ENCODE measurements around the gene IFIT1. TPM values are rescaled to one million over a fixed set of nuclear protein-coding genes. Genes with fewer than 3 reads are reported as not detected.

IFIT1 gene
- total and polyA plus RNA-seq, 9 of the 15 experiments (the other 6 are each of a cell fraction or from before 2014, with no cell fraction given), result 0.03 to 0.40 (median 0.18) TPM

DNA sequence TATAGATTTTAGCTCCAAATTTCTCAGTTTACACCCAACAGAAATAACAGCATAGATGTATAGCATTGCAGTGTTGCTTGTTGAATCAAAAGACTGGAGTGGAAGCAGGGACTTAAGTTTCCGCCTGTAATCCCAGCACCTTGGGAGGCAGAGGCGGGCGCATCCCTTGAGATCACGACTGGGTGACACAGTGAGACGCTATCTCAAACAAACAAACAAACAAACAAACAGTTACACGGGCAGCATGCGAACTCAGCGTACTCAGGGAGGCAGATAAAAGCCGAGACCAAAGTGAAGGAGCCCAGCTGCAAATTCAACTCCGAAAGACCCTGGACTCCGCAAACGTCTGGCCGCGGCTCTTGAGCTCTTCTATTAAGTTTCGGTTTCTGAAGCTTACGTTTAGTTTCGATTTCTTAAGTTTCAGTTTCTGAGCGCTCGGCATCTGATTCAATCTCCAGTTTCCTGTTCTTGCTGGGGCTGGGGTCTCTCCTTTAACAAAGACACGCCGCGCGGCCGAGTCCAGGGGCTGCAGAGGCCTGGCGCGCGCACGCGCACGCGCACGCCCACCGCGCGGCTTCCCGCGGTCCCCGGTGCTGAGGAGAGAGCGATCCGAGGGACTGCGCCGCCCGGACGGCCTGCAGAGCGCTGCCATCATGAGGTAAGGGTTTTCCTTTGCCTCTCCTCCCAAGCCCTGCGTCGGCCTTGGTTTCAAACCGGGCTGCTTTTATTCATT is 21.9 kb downstream of the IFIT1 start, which contains the start of gene IFIT5 (continued):
- TF ChIP-seq DDX20 (tag; IDR thresholded peaks at IDR 0.05; ENCODE audit: low read depth), result no peak

DNA sequence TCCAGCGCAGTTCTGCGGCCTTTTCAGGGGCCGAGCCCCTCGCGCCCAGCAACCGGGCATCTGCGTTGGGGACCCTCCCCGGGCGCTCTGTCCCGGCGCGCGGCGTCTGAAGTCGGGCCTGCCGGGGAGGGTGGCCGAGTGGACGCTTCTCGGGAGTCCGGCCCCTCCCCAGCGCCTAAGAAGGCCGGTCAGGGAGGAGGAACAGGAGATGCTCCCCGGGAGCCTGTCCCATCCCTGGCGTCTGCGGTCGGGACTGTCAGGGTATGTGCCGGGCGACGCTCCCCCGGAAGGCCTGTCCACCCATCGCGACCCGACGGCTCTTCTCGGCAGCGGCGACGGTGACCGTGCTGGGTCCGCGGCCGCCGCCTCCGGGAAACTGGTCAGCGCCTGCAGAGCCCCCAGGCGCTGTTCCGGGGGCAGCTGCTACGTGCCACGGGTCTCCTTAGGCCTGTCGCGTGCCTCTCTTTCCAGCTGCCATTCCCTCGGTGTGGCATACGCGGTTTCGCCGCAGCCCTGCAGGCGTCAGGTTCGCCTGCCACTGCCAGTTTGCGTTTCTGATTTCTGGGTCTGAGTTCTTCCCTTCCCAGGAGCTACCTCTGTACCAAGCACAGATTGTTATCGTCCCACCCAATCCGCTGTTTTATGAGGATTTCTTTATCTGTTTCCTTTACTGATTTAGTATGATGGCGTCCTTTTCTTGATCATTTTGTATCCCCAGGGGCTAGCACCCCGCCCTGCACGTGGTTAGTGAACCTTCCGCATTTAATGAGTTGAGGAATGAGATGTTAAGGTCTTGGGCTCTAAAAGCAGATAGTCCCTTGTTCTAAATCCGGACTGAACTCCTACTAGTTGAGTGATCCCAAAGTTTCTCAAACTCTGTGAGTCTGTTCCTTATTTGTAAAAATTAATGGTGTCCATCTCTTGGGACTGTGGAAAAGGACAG is 22.7 kb downstream of the IFIT1 start:
- Histone ChIP-seq H4K20me1 (replicated peaks; ENCODE audit: control insufficient read depth, insufficient read depth, low read length) (no peaks in the 10 kb centered on the region), H3K27ac (ENCODE audit: extremely low read depth, low read depth, low read length) (no peak overlapping the region), H3K9ac (ENCODE audit: insufficient read depth in 1 of 2, low read depth in 2 of 2, low read length in 2 of 2) (peak overlapping the region in 1 of 2 experiments; percentile 89; a peak in 1 of 4 replicates), H3K9me3 (replicated peaks; ENCODE audit: control insufficient read depth, insufficient read depth, low read depth, low read length) (no peaks in the 10 kb centered on the region), H3K9me1 (ENCODE audit: control insufficient read depth, insufficient read depth, low read length) (no peaks in the 10 kb centered on the region), H3K79me2 (ENCODE audit: control insufficient read depth, insufficient read depth, low read length) (no peaks in the 10 kb centered on the region), H3K4me2 (ENCODE audit: insufficient read depth, low read length) (peak overlapping the region; percentile 88; the same call in 1 of the 2 replicates), H3K4me1 (replicated peaks in 1 of 2; ENCODE audit: control insufficient read depth in 2 of 2, insufficient read depth in 2 of 2, low read length in 2 of 2) (peaks cover 0 to 9% of the 10 kb centered on the region in 2 experiments; a peak in 2 of 5 replicates), H2AFZ (ENCODE audit: low read depth, low read length) (peak overlapping the region; percentile 95), H3K4me3 (peak overlapping the region; percentile 54), H3K27me3 (ENCODE audit: control insufficient read depth in 2 of 2, insufficient read depth in 2 of 2, low read length in 2 of 2) (no peaks in the 10 kb centered on the region), H3K36me3 (ENCODE audit: control insufficient read depth, insufficient read depth, low read length) (no peaks in the 10 kb centered on the region)
- CTCF ChIA-PET (ENCODE audit: low intra/inter-chr PET ratio), result no interaction called here
- 86% methylated on average over 21 of the region's 66 CpGs for WGBS (ENCODE audit: insufficient coverage, low coverage, missing lambda C conversion rate)
- FAIRE-seq (no peak), ATAC-seq (no peak; the same call in 2 of the 3 replicates), DNase-seq (ENCODE audit: extremely low read depth in 1 of 4, low spot score in 3 of 4) (no peak)
- TF ChIP-seq, protein P1, sequence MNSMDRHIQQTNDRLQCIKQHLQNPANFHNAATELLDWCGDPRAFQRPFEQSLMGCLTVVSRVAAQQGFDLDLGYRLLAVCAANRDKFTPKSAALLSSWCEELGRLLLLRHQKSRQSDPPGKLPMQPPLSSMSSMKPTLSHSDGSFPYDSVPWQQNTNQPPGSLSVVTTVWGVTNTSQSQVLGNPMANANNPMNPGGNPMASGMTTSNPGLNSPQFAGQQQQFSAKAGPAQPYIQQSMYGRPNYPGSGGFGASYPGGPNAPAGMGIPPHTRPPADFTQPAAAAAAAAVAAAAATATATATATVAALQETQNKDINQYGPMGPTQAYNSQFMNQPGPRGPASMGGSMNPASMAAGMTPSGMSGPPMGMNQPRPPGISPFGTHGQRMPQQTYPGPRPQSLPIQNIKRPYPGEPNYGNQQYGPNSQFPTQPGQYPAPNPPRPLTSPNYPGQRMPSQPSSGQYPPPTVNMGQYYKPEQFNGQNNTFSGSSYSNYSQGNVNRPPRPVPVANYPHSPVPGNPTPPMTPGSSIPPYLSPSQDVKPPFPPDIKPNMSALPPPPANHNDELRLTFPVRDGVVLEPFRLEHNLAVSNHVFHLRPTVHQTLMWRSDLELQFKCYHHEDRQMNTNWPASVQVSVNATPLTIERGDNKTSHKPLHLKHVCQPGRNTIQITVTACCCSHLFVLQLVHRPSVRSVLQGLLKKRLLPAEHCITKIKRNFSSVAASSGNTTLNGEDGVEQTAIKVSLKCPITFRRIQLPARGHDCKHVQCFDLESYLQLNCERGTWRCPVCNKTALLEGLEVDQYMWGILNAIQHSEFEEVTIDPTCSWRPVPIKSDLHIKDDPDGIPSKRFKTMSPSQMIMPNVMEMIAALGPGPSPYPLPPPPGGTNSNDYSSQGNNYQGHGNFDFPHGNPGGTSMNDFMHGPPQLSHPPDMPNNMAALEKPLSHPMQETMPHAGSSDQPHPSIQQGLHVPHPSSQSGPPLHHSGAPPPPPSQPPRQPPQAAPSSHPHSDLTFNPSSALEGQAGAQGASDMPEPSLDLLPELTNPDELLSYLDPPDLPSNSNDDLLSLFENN (IDR thresholded peaks at IDR 0.05; ENCODE audit: low read depth in 2 of 2, low read length in 2 of 2), result no peak
- TF ChIP-seq RBBP5 (IDR thresholded peaks at IDR 0.05; ENCODE audit: borderline replicate concordance, insufficient read depth, low read length, poor library complexity, severe bottlenecking) (no peak), RFX7 (CRISPR knock-in tag; IDR thresholded peaks at IDR 0.05) (no peak), KAT7 (CRISPR knock-in tag; IDR thresholded peaks at IDR 0.05; ENCODE audit: borderline replicate concordance) (no peak), NCOA6 (IDR thresholded peaks at IDR 0.05) (no peak)
- no TSS peak for BruUV-seq (replicated peaks)
- in situ Hi-C loops (cut with MboI), result no loop called here
- intact Hi-C loops (cut with micrococcal nuclease), result no loop called here
- POLR2A ChIA-PET, result interaction anchor here (0.6 to 1.5 kb wide), 2 partner anchors 23 to 146 kb away, joined by 3 read pairs; partner anchors contain the start of gene IFIT1
